GM12892 (cell line): ENCODE measurements around the gene SERGEF.

Experiments used
- POLR2A ChIP-seq: IDR thresholded peaks from 2 replicates; pipeline ENCODE4 v1.6.1; 2011; ENCODE audit warnings: low read depth, low read length, control low read depth
- POLR2AphosphoS5 ChIP-seq: IDR thresholded peaks from 2 replicates; pipeline ENCODE4 v1.6.1; 2011; ENCODE audit warnings: low read depth, low read length, control low read depth
- TAF1 ChIP-seq: IDR thresholded peaks from 2 replicates; pipeline ENCODE4 v1.6.1; 2011; ENCODE audit warnings: low read depth, mild to moderate bottlenecking, control low read depth, low read length, borderline replicate concordance

- TF ChIP-seq POLR2A = no peak
- TF ChIP-seq TAF1 = no peak
- no peak for TF ChIP-seq POLR2AphosphoS5
These were observed 272.9 kb downstream of the SERGEF start for GRCh38 chr11:17739945-17740338.
